ENCODE results near the gene PDGFA. TPM values are rescaled to one million over a fixed set of nuclear protein-coding genes. Genes with fewer than 3 reads are reported as not detected.

Gene PDGFA
- total RNA-seq, 1 donor from 2014 or later: 7.6 TPM

DNA sequence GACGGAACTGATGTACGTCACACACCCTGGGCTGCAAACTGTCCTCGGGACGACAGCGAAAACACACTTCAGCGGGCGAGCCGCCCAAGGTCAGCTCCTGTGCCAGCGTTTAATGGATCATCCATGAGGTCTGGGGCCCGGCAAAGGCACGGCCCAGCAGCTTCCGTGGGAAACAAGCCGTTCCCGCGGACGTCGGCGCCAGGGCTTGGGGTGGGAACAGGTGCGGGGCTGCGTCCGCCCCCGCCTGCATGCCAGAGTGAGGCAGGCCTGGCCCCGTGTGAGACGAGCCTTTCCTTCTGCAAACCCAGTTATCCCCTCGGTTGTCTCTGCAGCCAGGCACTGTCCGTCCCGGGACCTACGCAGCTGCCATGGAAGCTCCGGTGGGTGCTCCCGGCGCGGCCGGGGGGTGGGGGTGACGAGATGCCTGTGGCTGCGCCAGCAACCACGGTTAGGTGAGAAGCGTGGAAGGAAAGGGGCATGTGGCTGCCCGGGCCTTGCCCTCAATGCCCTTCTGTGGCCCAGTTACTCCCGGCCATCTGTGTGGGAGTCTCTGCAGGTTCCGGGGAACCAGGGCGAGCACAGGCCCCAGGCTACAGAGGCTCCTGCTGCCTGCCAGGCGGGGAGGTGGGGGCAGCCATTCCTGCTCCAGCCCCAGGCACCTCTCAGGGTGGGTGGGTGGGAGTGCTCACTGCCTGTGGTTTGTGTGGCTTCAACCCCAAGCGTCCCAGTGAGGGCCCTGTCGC is 42.2 kb upstream of the PDGFA start:
- no peak overlapping the region for H3K27ac Mint-ChIP-seq (ENCODE audit: unreplicated experiment)
- no peak for DNase-seq
- peaks cover 11% of the 10 kb centered on the region for H3K27me3 Mint-ChIP-seq (ENCODE audit: unreplicated experiment)
- no peak overlapping the region for H3K4me3 Mint-ChIP-seq (ENCODE audit: unreplicated experiment)
- H3K4me1 Mint-ChIP-seq (ENCODE audit: low read depth, unreplicated experiment): no peaks in the 10 kb centered on the region
- no peaks in the 10 kb centered on the region for H3K36me3 Mint-ChIP-seq (ENCODE audit: unreplicated experiment)
- TF ChIP-seq CTCF (IDR thresholded peaks at IDR 0.05; ENCODE audit: partially characterized antibody, unreplicated experiment): no peak
- H3K9me3 Mint-ChIP-seq (ENCODE audit: unreplicated experiment): peaks cover 3% of the 10 kb centered on the region

DNA sequence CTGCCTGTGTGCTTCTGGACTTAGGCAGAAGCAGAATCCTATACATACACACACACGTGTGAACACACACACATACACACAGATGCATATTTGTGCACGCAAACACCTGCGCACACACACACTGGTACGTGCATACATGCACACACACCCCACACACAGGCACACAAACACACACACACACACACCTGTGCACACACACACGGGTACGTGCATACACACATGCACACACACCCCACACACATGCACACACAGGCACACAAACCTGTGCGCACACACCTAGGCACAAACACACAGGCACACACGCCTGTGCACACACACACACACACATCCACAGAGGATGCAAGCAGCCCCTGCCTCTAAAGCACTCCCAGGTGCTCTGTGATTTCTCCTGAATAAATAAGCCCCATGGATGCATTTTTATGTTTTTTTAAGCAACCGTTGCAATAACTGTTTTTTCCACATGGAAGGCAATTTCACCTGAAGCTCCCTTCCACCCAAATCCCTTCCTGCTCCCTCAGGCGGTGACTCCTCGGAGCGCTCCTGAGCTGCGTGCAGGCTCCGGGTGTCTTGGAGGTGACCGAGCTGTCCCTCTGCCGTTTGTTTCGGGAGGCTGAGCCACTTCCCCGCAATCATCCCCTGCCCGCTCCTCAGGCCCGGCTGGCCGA is 41.5 kb upstream of the PDGFA start:
- no peak for DNase-seq
- H3K9me3 Mint-ChIP-seq (ENCODE audit: unreplicated experiment): peaks cover 3% of the 10 kb centered on the region
- H3K36me3 Mint-ChIP-seq (ENCODE audit: unreplicated experiment): no peaks in the 10 kb centered on the region
- peaks cover 11% of the 10 kb centered on the region for H3K27me3 Mint-ChIP-seq (ENCODE audit: unreplicated experiment)
- no peak overlapping the region for H3K4me3 Mint-ChIP-seq (ENCODE audit: unreplicated experiment)
- no peak for TF ChIP-seq CTCF (IDR thresholded peaks at IDR 0.05; ENCODE audit: partially characterized antibody, unreplicated experiment)
- H3K4me1 Mint-ChIP-seq (ENCODE audit: low read depth, unreplicated experiment): no peaks in the 10 kb centered on the region
- H3K27ac Mint-ChIP-seq (ENCODE audit: unreplicated experiment): no peak overlapping the region

GRCh38 chr7:559396-559705 is 39.7 kb upstream of the PDGFA start:
- Mint-ChIP-seq H3K9me3 (ENCODE audit: unreplicated experiment) (peaks cover 3% of the 10 kb centered on the region), H3K4me1 (ENCODE audit: low read depth, unreplicated experiment) (no peaks in the 10 kb centered on the region), H3K27me3 (ENCODE audit: unreplicated experiment) (peaks cover 9% of the 10 kb centered on the region), H3K4me3 (ENCODE audit: unreplicated experiment) (no peak overlapping the region), H3K36me3 (ENCODE audit: unreplicated experiment) (no peaks in the 10 kb centered on the region), H3K27ac (ENCODE audit: unreplicated experiment) (no peak overlapping the region)
- no peak for DNase-seq
- no peak for TF ChIP-seq CTCF (IDR thresholded peaks at IDR 0.05; ENCODE audit: partially characterized antibody, unreplicated experiment)

- peaks cover 7% of the 10 kb centered on the region for H3K27me3 Mint-ChIP-seq (ENCODE audit: unreplicated experiment)
- TF ChIP-seq CTCF (IDR thresholded peaks at IDR 0.05; ENCODE audit: partially characterized antibody, unreplicated experiment): no peak
- DNase-seq: no peak
- H3K36me3 Mint-ChIP-seq (ENCODE audit: unreplicated experiment): no peaks in the 10 kb centered on the region
- no peaks in the 10 kb centered on the region for H3K4me1 Mint-ChIP-seq (ENCODE audit: low read depth, unreplicated experiment)
- no peak overlapping the region for H3K4me3 Mint-ChIP-seq (ENCODE audit: unreplicated experiment)
- H3K27ac Mint-ChIP-seq (ENCODE audit: unreplicated experiment): no peak overlapping the region
- H3K9me3 Mint-ChIP-seq (ENCODE audit: unreplicated experiment): peaks cover 2% of the 10 kb centered on the region
Observed at GRCh38 chr7:557558-557881, 37.9 kb upstream of the PDGFA start.

DNA sequence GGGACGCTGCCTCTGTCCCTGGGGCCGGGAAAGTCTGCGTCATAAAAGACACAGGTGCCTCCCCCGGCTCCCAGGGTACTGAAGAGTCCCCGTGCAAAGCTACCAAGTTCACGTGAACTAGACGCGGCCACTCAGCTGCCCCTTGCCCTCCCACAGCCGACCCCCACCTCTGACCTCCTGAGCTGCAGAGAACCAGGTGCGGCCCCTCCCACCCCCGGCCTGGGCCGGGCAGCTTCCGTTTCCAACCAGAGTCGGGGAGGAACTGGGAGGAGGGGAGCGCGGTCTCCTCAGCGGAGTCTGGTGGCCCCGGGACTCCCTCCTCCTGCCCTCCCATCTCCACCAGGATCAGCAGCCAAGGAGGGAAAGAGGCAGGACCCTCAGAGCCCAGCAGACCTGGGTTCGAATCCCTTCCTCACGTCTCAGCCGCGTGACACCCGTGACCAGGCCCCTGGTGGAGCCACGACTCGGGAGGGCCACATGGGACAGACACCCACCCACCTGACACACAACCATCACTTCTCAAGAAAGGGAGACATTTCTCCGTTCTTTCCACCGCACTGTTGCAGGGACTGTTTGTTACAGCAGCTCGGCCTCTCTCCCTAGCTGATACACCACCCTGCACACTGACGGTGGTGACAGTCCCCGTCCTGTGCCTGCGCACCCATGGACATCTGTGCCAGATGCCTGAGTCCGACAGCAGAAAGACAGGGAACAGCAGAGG is 37.4 kb upstream of the PDGFA start:
- no peak overlapping the region for H3K27ac Mint-ChIP-seq (ENCODE audit: unreplicated experiment)
- peaks cover 7% of the 10 kb centered on the region for H3K27me3 Mint-ChIP-seq (ENCODE audit: unreplicated experiment)
- H3K9me3 Mint-ChIP-seq (ENCODE audit: unreplicated experiment): peaks cover 2% of the 10 kb centered on the region

More for the DNA sequence above, 37.4 kb upstream of the PDGFA start:
- Mint-ChIP-seq H3K36me3 (ENCODE audit: unreplicated experiment) (no peaks in the 10 kb centered on the region), H3K4me1 (ENCODE audit: low read depth, unreplicated experiment) (no peaks in the 10 kb centered on the region), H3K4me3 (ENCODE audit: unreplicated experiment) (no peak overlapping the region)
- no peak for DNase-seq
- TF ChIP-seq CTCF (IDR thresholded peaks at IDR 0.05; ENCODE audit: partially characterized antibody, unreplicated experiment): no peak

Data from glutamatergic neuron (in vitro differentiated cells).